AG10803 (cell line): ENCODE data around the gene CIP2A.

ENCODE experiments used
- DNase-seq: peaks from one replicate; pipeline ENCODE4 v3.0.0; 2010; ENCODE audit warnings: low read depth
- H3K4me3 ChIP-seq: 2 replicates; pipeline ENCODE4 v1.5.1; 2011; ENCODE audit warnings: mild to moderate bottlenecking, low read length, control low read depth
- TF ChIP-seq, protein P1 (sequence below): conservative IDR thresholded peaks from 2 replicates; pipeline ENCODE4 v1.5.1; 2011; ENCODE audit warnings: mild to moderate bottlenecking, low read length, control low read depth, inconsistent platforms

CIP2A gene

DNA sequence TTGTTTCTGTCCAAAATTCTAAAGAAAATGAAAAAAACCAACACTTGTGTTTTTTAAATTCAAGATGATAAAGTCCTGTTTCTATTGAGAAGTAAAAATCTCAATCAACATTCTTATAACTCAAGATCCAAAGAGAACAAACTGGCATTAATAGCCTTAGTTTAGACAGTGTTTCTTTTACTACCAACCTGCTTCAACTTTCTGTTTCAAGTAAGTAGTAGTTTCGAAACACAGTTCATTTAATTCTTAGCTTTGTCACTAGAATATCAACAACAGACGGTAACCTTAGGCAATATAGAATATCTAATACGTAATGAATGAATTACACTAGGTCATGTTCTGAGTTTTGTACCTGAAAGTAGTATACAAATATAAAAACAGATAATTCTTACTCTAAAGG, 23.7 kb downstream of the CIP2A start:
- H3K4me3 ChIP-seq: no peak overlapping the region
- DNase-seq: no peak
- TF ChIP-seq, protein P1, sequence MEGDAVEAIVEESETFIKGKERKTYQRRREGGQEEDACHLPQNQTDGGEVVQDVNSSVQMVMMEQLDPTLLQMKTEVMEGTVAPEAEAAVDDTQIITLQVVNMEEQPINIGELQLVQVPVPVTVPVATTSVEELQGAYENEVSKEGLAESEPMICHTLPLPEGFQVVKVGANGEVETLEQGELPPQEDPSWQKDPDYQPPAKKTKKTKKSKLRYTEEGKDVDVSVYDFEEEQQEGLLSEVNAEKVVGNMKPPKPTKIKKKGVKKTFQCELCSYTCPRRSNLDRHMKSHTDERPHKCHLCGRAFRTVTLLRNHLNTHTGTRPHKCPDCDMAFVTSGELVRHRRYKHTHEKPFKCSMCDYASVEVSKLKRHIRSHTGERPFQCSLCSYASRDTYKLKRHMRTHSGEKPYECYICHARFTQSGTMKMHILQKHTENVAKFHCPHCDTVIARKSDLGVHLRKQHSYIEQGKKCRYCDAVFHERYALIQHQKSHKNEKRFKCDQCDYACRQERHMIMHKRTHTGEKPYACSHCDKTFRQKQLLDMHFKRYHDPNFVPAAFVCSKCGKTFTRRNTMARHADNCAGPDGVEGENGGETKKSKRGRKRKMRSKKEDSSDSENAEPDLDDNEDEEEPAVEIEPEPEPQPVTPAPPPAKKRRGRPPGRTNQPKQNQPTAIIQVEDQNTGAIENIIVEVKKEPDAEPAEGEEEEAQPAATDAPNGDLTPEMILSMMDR: no peak

DNA sequence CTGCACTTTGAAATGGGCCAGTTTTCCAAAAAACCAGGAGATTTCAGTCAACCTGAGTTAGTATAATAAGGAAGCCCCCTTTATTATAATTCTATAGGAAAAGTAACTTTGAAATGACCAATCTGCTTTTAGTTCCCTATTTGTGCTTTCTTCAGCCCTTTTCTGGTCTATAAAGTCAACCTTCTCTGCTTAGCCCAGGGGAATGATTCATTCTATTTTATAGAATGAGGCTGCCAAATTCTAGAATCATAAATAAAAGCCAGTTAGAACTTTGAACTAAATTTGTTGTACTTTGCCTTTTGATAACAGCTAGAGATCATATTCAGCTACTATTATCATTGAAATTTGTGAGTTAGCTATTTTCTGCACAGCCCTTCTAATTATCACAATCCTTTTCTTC, 24.7 kb downstream of the CIP2A start:
- DNase-seq: no peak
- H3K4me3 ChIP-seq: no peak overlapping the region

DNA sequence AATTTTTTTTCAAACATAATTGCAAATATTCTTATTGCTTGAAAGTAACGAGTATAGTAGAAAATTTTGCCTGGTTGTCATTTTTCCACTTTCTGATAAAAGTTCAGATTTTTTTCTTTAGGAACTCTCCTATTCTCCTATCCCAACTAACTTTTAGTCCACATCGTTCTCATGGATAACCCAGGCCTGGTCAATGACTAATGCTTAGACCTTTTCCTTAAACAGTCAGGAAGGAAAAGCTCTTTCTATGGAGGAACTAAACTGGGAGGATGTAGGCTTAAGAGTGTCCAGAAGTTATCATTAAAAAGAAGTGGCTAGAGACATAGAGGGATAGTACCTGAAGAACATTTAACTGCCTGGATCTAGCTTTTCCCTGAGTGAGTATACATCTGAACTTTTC, 26.7 kb downstream of the CIP2A start:
- TF ChIP-seq, protein P1: no peak
- DNase-seq: no peak
- H3K4me3 ChIP-seq: no peak overlapping the region

More for the DNA sequence above, 24.7 kb downstream of the CIP2A start:
- TF ChIP-seq, protein P1: no peak

DNA sequence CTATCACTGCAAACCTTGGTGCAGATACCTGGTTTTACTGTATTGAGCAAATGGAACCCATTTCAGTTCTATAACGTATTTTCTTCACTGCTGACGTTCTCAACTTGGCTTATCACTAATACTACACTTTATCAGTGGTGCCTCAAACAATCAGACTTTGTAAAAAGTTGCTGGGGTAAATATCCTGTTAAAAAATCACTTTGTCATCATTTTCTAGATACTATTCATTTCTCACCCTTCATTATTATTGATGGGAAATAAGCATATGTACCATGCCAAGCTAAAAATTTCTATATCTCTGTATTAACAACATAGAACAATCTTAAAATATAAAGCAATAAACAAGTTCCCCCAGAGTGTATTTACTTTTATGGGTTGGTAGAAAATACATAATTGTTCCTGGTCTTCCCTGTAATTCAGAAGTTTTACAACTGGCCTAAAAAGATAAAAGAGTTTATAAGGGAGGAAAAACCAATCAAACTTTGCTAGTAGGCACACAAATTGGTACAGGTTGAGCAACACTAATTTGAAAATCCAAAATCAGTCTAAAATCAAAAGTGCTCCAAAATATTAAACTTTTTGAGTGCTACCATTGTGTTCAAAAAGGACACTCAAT, 33.2 kb downstream of the CIP2A start:
- DNase-seq: no peak
- TF ChIP-seq, protein P1: no peak
- no peak overlapping the region for H3K4me3 ChIP-seq

DNA sequence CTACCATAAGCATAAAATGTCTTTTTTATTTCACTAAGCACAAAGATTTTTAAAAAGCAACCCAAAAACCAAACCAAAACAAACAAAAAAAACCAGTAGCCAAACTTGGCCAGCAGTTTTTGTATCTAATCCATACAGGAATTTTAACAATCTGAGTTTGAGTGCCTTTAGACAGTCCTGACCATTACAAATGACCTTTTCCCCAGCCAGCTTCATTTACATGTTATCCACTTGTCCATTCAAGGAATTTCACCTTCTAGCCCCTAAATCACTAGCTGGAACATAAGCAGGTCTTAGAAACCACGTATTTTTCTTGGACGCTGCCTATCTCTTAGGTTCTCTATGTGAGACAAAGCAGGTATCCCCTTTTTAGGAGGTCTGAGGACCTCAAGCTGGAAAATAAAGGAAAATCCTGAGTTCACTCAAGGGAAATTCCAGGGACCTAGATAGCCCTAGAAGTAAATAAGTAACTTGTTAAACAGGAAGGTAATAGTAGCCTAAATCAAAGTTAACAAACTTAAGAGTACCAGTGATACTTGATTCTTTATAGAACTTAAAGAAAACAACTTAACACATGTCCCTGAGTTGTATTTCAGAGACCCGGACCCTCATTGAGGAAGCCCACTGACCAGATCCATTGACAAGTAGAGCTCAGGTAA, 34.2 kb downstream of the CIP2A start:
- H3K4me3 ChIP-seq: no peak overlapping the region
- TF ChIP-seq, protein P1: no peak
- DNase-seq: no peak

DNA sequence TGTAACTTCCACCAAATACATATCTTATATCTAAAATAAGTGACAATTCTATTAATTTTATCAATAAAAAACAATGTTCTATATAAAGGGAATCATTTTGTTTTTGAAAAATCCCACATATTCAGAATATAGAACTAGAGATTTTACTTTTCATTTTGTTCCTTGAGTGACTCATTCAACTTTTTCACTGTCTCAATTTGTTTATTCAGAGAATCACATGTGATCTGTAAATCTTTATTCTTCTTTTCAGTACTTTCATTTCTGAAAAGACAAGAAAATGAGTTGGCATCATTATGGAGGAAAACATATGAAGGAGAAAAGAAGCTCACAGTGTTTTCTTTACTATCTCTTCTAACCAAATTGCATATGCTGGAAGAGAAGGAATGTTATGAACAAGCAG, 35.0 kb downstream of the CIP2A start:
- H3K4me3 ChIP-seq: no peak overlapping the region
- TF ChIP-seq, protein P1: no peak
- no peak for DNase-seq

DNA sequence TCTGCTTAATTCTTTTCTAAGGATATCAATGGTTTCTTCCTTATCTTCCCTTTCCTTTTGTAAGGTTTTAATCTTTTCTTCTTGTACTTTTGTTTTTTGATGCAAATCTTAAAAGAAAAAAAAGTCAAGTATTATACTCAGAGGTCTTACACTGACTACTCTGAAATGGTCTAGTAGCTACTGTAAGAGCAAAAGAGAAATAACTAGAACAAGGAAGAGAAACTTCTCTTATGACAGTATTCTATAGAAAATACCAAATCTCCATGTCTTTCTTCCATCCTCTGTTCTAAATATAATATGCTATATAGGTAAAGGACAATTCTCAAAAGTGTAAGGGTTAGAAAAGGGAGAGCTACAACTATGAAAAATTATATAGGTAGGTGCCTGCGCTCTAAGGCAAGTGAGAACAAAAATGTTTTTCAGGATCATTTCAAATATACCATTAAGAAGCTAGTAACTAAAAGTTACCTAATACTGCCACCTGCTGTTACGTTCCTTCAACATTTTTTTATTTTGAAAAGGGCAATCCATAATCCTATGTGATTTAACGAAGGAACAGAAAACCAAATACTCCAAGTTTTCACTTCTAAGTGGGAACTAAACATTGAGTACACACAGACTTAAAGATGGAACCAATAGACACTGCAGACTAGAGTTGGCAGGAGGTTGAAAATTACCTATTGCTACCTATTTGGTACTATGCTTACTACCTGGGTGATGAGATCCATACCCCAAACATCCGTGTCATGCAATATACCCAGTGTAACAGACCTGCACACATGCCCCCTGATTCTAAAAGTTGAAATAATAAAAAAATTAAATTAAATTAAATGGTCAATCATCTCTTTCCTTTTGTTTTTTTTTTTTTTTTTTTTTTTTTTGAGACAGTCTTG, 36.7 kb downstream of the CIP2A start:
- peak; percentile 51 for DNase-seq
- TF ChIP-seq, protein P1: peak; percentile 58
- H3K4me3 ChIP-seq: no peak overlapping the region
